ENCODE data around the gene BSN.

GRCh38 chr3:49600781-49601180 lies 46.5 kb downstream of the BSN start:
- TF ChIP-seq EZH2 (IDR thresholded peaks at IDR 0.05; ENCODE audit: insufficient read depth, poor library complexity, severe bottlenecking) (no peak), EZH2phosphoT487 (IDR thresholded peaks at IDR 0.05; ENCODE audit: insufficient read depth, low read depth) (no peak)
